Type B pancreatic cell (in vitro differentiated cells): Measurements from ENCODE around the gene EFNA5. TPM values are rescaled to one million over a fixed set of nuclear protein-coding genes. Genes with fewer than 3 reads are reported as not detected.
A peak's percentile ranks its signal among the peaks of the same experiment; 100 is the strongest.

Experiments
- DNase-seq: peaks from one replicate; pipeline ENCODE4 v3.0.0; 2021; ENCODE audit warnings: mixed read lengths; ENCODE audit not compliant: unreplicated experiment; ENCODE audit errors: extremely low spot score
- H3K27ac Mint-ChIP-seq: 2 replicates; pipeline ENCODE4 v1.8.0; 2021; ENCODE audit warnings: mild to moderate bottlenecking, mixed read lengths
- H3K27me3 Mint-ChIP-seq: 2 replicates; pipeline ENCODE4 v1.8.0; 2021; ENCODE audit warnings: mixed read lengths
- H3K36me3 Mint-ChIP-seq: 2 replicates; pipeline ENCODE4 v1.8.0; 2021; ENCODE audit warnings: mixed read lengths
- H3K4me1 Mint-ChIP-seq: one replicate; pipeline ENCODE4 v1.8.0; 2021; ENCODE audit warnings: mixed read lengths; ENCODE audit not compliant: unreplicated experiment
- H3K4me3 Mint-ChIP-seq: 2 replicates; pipeline ENCODE4 v1.8.0; 2021; ENCODE audit warnings: mild to moderate bottlenecking, mixed read lengths
- H3K9me3 Mint-ChIP-seq: 2 replicates; pipeline ENCODE4 v1.8.0; 2021; ENCODE audit warnings: mixed read lengths
- CTCF ChIP-seq: fragments of 200-600 bp; sonication (generic); conservative IDR thresholded peaks from 2 replicates; pipeline ENCODE4 v1.5.0; 2021; ENCODE audit warnings: antibody characterized with exemption, mild to moderate bottlenecking
- total RNA-seq: library from RNA; stranded (reverse); gene quantifications from 2 replicates; pipeline ENCODE4 v1.2.1, GENCODE V29; 2021; ENCODE audit warnings: low replicate concordance

Gene EFNA5
- total RNA-seq, 1 donor from 2014 or later = 65.0 TPM

GRCh38 chr5:107639990-107640389 lies 30.7 kb downstream of the EFNA5 start:
- peaks cover 19% of the 10 kb centered on the region for H3K36me3 Mint-ChIP-seq
- TF ChIP-seq CTCF = no peak
- H3K9me3 Mint-ChIP-seq = peaks cover 4% of the 10 kb centered on the region
- no peak overlapping the region for H3K27ac Mint-ChIP-seq
- DNase-seq = no peak
- no peak overlapping the region for H3K4me3 Mint-ChIP-seq
- peaks cover 26% of the 10 kb centered on the region for H3K4me1 Mint-ChIP-seq
- H3K27me3 Mint-ChIP-seq = no peaks in the 10 kb centered on the region

GRCh38 chr5:107636555-107636954 lies 34.2 kb downstream of the EFNA5 start:
- DNase-seq = no peak
- Mint-ChIP-seq H3K9me3 (no peaks in the 10 kb centered on the region), H3K27ac (no peak overlapping the region), H3K4me3 (no peak overlapping the region), H3K36me3 (peaks cover 18% of the 10 kb centered on the region), H3K27me3 (peaks cover 4% of the 10 kb centered on the region), H3K4me1 (peaks cover 47% of the 10 kb centered on the region)
- no peak for TF ChIP-seq CTCF

- TF ChIP-seq CTCF = no peak
- Mint-ChIP-seq H3K9me3 (no peaks in the 10 kb centered on the region), H3K4me3 (no peak overlapping the region), H3K36me3 (peaks cover 18% of the 10 kb centered on the region), H3K4me1 (peaks cover 47% of the 10 kb centered on the region), H3K27me3 (peaks cover 4% of the 10 kb centered on the region), H3K27ac (no peak overlapping the region)
- no peak for DNase-seq
Measured at GRCh38 chr5:107636068-107636467, 34.7 kb downstream of the EFNA5 start.

DNA sequence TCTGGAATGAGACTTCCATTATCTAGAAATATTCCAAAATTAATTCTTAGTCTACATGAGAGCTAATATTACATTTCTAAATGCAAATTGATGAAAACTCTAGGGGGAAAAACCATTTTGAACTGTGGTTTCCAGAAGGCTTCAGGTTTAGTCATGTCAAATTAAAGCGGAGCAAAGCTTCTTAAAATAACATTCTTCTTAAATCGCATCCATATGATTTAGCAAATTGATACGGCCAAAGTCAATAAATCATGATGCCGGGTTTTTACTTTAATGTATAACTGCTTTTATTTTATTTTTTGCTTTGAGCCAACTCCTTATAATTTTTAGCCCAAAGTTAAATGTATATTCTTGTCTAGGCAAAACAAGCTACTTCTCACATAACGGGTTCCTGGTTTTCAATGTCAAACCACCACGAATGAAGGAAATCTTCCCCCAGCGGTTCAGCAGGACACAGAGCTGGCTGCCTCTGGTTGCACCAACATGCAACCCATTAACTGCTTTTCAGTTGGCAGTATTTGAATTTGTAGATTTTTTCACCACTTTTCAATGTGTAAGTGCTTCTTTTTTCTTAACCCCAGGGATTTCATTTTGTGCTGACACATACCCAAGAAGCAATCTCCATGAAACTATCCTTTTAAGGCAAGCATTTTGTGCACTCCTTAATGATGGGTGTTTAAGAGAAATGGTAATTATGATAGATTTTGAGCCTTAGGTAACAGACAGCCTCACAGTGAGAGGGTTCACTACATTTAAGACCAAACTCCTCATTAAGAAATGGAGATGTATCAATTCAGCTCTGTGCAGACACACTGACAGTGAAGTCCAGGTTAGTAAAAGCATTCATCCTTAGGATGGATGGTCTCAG lies 35.5 kb downstream of the EFNA5 start:
- TF ChIP-seq CTCF = no peak
- H3K9me3 Mint-ChIP-seq = peaks cover under 1% of the 10 kb centered on the region
- peaks cover 42% of the 10 kb centered on the region for H3K4me1 Mint-ChIP-seq
- H3K27me3 Mint-ChIP-seq = peaks cover 4% of the 10 kb centered on the region
- no peak for DNase-seq
- peaks cover 15% of the 10 kb centered on the region for H3K36me3 Mint-ChIP-seq
- H3K27ac Mint-ChIP-seq = peak overlapping the region; percentile 19
- H3K4me3 Mint-ChIP-seq = peak overlapping the region; percentile 30

GRCh38 chr5:107633171-107633901 lies 37.4 kb downstream of the EFNA5 start:
- Mint-ChIP-seq H3K36me3 (peaks cover 20% of the 10 kb centered on the region), H3K27me3 (peaks cover 4% of the 10 kb centered on the region), H3K4me3 (peak overlapping the region; percentile 65), H3K9me3 (peaks cover 4% of the 10 kb centered on the region), H3K27ac (peak overlapping the region; percentile 69), H3K4me1 (peaks cover 42% of the 10 kb centered on the region)
- TF ChIP-seq CTCF = no peak
- DNase-seq = no peak
